MCF 10A (cell line): ENCODE results near the gene GLDN. TPM values are rescaled to one million over a fixed set of nuclear protein-coding genes. Genes with fewer than 3 reads are reported as not detected.

Experiments used
- BruUV-seq: library from RNA; stranded (reverse); fragments of 400-500 nt; replicated peaks from 2 replicates; lab custom pipeline; 2021; lab: Mats Ljungman, UMichigan
- CTCF ChIA-PET: fragments of 300-600 bp; sonication (Branson Sonifier 250); formaldehyde crosslinking; extraction: SDS; loops from one replicate; lab custom pipeline; 2021; ENCODE audit warnings: antibody characterized with exemption, inconsistent platforms; lab: Yijun Ruan, JAX
- POLR2A ChIA-PET: fragments of 300-600, 350-650 bp; sonication (Branson Sonifier 250); formaldehyde crosslinking; extraction: SDS; loops from one replicate; lab custom pipeline; 2020; ENCODE audit warnings: antibody characterized with exemption, inconsistent platforms; lab: Yijun Ruan, JAX
- DNase-seq: peaks from one replicate; pipeline ENCODE4 v3.0.0-alpha.2; 2018; ENCODE audit not compliant: unreplicated experiment
- H3K27ac Mint-ChIP-seq: one replicate; pipeline ENCODE4 v1.8.0; 2022; ENCODE audit warnings: mild to moderate bottlenecking, low read depth, mixed read lengths; ENCODE audit not compliant: unreplicated experiment
- H3K27me3 Mint-ChIP-seq: one replicate; pipeline ENCODE4 v1.8.0; 2022; ENCODE audit warnings: mixed read lengths; ENCODE audit not compliant: insufficient read depth, unreplicated experiment
- H3K36me3 Mint-ChIP-seq: one replicate; pipeline ENCODE4 v1.8.0; 2022; ENCODE audit warnings: mild to moderate bottlenecking, moderate library complexity, mixed read lengths; ENCODE audit not compliant: insufficient read depth, unreplicated experiment
- H3K4me1 Mint-ChIP-seq: one replicate; pipeline ENCODE4 v1.8.0; 2022; ENCODE audit warnings: mixed read lengths; ENCODE audit not compliant: insufficient read depth, unreplicated experiment
- H3K4me3 Mint-ChIP-seq: one replicate; pipeline ENCODE4 v1.8.0; 2022; ENCODE audit warnings: mild to moderate bottlenecking, moderate library complexity, mixed read lengths; ENCODE audit not compliant: unreplicated experiment
- H3K9me3 Mint-ChIP-seq: one replicate; pipeline ENCODE4 v1.8.0; 2022; ENCODE audit warnings: mixed read lengths; ENCODE audit not compliant: unreplicated experiment
- intact Hi-C: fragments of 100-400 bp; cut with micrococcal nuclease; formaldehyde crosslinking; loops from 2 replicates; pipeline ENCODE4 v1.14.1; 2022
- total RNA-seq: library from RNA; stranded (reverse); gene quantifications from 2 replicates; pipeline ENCODE4 v1.2.3, GENCODE V29; 2022
- TF ChIP-seq, protein P1 (sequence below): fragments of 200-600 bp; IDR thresholded peaks from one replicate; pipeline ENCODE4 v1.8.0; 2022; ENCODE audit warnings: antibody characterized with exemption, mild to moderate bottlenecking; ENCODE audit not compliant: unreplicated experiment

Gene GLDN
- total RNA-seq, 1 experiment from 2014 or later, result not detected

DNA sequence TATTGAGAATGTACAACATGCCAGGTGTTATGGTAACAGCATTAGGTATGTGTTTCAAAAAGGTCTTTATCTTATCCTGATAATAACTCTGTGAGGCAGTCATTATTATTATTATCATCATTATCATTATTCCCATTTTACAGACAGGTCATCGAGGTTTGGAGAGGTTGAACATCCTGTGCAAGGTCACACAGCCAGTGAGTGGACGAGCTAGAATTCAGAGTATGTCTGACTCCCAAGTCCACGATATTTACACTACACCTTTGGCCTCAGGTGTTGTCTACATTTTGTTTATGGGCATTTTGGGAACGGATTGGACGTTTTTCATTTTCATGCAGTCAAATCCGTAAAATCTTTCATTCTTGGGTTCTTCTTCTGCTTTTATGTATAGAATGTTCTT lies 24.0 kb downstream of the GLDN start:
- no peak overlapping the region for H3K27ac Mint-ChIP-seq
- intact Hi-C loops, result no loop called here
- H3K36me3 Mint-ChIP-seq, result no peaks in the 10 kb centered on the region
- no peaks in the 10 kb centered on the region for H3K9me3 Mint-ChIP-seq
- no peak for DNase-seq
- no peaks in the 10 kb centered on the region for H3K27me3 Mint-ChIP-seq
- ChIA-PET POLR2A (interaction anchor here (1.0 kb wide), 2 partner anchors 12 to 13 kb away, joined by 3 read pairs; no protein-coding TSS in a partner anchor), CTCF (interaction anchor here (2.1 to 2.8 kb wide), 2 partner anchors 16 to 202 kb away, joined by 8 to 15 read pairs; no protein-coding TSS in a partner anchor)
- H3K4me3 Mint-ChIP-seq, result no peak overlapping the region
- BruUV-seq, result no TSS peak
- TF ChIP-seq, protein P1, sequence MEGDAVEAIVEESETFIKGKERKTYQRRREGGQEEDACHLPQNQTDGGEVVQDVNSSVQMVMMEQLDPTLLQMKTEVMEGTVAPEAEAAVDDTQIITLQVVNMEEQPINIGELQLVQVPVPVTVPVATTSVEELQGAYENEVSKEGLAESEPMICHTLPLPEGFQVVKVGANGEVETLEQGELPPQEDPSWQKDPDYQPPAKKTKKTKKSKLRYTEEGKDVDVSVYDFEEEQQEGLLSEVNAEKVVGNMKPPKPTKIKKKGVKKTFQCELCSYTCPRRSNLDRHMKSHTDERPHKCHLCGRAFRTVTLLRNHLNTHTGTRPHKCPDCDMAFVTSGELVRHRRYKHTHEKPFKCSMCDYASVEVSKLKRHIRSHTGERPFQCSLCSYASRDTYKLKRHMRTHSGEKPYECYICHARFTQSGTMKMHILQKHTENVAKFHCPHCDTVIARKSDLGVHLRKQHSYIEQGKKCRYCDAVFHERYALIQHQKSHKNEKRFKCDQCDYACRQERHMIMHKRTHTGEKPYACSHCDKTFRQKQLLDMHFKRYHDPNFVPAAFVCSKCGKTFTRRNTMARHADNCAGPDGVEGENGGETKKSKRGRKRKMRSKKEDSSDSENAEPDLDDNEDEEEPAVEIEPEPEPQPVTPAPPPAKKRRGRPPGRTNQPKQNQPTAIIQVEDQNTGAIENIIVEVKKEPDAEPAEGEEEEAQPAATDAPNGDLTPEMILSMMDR, result no peak
- peaks cover 11% of the 10 kb centered on the region for H3K4me1 Mint-ChIP-seq

DNA sequence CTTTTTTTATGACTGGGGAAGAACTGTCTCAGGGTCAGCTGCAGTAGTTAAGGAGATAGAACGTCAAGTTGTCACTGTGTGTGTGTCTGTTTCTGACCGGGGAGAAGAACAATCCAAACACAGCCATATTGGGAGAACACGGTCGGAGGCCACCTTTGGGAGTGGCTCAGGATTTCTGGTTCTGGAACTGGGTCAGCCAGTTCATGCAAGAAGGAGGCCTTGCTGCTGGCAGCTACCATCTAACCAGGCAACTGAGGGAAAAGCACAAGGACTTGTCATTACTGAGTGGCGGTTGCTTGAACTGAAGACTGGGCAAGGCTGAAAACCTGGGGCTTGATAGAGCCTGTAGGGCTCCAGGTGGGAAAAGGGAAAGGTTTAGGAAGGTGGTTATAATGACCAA lies 24.6 kb downstream of the GLDN start:
- no peaks in the 10 kb centered on the region for H3K36me3 Mint-ChIP-seq
- CTCF ChIA-PET, result interaction anchor here (1.5 to 2.8 kb wide), 3 partner anchors 16 to 203 kb away, joined by 4 to 15 read pairs (median 8); no protein-coding TSS in a partner anchor
- TF ChIP-seq, protein P1, result no peak

DNA sequence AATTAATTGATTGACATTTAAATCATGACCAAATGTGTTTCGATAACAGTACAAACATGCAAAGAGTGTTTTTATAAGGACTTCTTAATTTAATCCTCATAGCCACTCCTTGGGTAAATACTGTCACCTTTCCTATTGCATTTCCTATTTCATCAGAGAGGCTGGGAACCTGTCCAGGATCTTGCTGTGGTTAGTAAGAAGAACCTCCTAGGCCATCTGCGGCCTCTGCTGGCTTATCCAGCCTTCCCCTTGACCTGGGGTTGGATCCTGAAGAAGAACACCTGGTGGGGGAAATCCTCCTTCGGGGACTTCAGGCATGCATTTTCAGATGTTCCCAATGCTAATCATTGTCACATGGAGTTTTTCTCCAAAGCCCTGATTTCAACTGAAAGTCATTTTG lies 25.5 kb downstream of the GLDN start:
- Mint-ChIP-seq H3K4me3 (no peak overlapping the region), H3K36me3 (no peaks in the 10 kb centered on the region), H3K4me1 (peaks cover 11% of the 10 kb centered on the region), H3K27ac (no peak overlapping the region), H3K27me3 (no peaks in the 10 kb centered on the region), H3K9me3 (no peaks in the 10 kb centered on the region)
- no TSS peak for BruUV-seq
- TF ChIP-seq, protein P1, result no peak
- POLR2A ChIA-PET, result no interaction called here
- CTCF ChIA-PET, result interaction anchor here (0.6 to 1.5 kb wide), 4 partner anchors 12 to 205 kb away, joined by 3 to 4 read pairs (median 4); no protein-coding TSS in a partner anchor
- DNase-seq, result peak; percentile 92
- intact Hi-C loops, result no loop called here

More for the DNA sequence above, 24.6 kb downstream of the GLDN start:
- intact Hi-C loops, result no loop called here
- H3K27me3 Mint-ChIP-seq, result no peaks in the 10 kb centered on the region
- no peaks in the 10 kb centered on the region for H3K9me3 Mint-ChIP-seq
- no peak overlapping the region for H3K27ac Mint-ChIP-seq
- peaks cover 11% of the 10 kb centered on the region for H3K4me1 Mint-ChIP-seq
- DNase-seq, result no peak
- H3K4me3 Mint-ChIP-seq, result no peak overlapping the region
- BruUV-seq, result no TSS peak
- POLR2A ChIA-PET, result no interaction called here

DNA sequence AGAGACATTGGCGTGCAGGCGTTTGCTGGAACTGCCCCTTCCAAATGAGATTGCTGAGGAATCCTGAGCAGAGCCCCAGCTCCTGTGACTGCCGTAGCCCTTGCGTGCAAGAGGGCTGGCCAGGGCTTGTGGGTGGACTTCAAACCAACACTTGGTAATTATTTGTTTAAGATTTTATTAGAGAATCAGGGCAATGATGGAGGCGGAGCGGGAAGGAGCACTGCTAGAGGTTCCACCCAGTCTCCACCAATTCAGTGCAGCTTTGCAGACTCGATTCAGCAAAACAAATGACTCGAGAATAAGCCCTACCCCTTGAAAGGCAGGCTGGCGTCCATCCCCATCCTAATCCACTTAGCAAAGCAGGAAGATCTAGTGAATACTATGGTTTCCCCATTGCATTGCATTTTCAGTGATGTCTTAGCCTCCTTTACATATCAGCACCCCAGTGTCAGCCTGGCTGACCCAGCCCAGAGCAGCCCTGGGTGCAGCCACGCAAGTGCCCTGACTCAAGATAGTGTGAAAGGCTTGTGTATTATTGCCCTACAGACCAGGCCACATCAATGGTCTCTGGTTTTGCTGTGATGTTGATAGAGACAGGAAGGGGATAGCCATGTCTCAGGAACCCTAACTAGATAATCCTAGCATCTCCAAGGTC lies 26.0 kb downstream of the GLDN start:
- Mint-ChIP-seq H3K27me3 (no peaks in the 10 kb centered on the region), H3K36me3 (no peaks in the 10 kb centered on the region), H3K9me3 (no peaks in the 10 kb centered on the region), H3K4me3 (no peak overlapping the region), H3K4me1 (peaks cover 11% of the 10 kb centered on the region), H3K27ac (no peak overlapping the region)
- no TSS peak for BruUV-seq
- intact Hi-C loops, result no loop called here
- ChIA-PET CTCF (interaction anchor here (0.8 to 1.5 kb wide), 3 partner anchors 14 to 206 kb away, joined by 3 to 4 read pairs (median 4); no protein-coding TSS in a partner anchor), POLR2A (no interaction called here)
- DNase-seq, result no peak
- TF ChIP-seq, protein P1, result no peak
